Stimulated activated CD8-positive, alpha-beta memory T cell treated with anti-CD3 and anti-CD28 coated beads, Interleukin-7, amount 100 ng/mL, for 24 hours (primary cell): ENCODE data around the gene GPC6.

ENCODE experiments used
- DNase-seq: peaks from one replicate; pipeline ENCODE4 v3.0.0-alpha.2; 2020; ENCODE audit warnings: low read depth

GPC6 gene

GRCh38 chr13:94353167-94353710 is 1126.6 kb downstream of the GPC6 start:
- DNase-seq: no peak

GRCh38 chr13:94359875-94360274 is 1133.3 kb downstream of the GPC6 start:
- no peak for DNase-seq

DNA sequence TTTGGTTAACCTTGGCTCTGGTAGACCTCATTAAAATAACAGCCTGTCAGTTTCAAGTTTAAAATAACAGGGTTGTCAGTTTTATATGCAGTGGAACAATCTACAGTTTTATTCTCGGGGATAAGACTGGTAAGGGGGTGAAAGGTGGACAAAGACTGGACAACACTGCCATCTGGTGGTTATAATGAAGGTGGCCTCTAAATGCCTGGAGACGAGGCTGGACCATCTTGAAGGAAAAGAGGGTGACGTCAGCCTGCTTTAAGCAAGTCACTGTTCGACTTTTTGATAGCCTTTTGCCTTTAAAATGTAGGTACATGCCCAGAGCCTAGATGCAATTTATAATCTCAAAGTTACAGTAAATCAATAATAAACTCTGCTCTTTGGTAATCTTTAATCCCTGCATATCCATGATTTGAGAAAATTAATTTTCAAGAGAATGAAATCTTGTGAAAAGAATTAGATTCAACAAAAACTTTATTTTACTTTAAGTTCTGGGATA is 1135.9 kb downstream of the GPC6 start:
- DNase-seq: peak; percentile 20

GRCh38 chr13:94366677-94367076 is 1140.1 kb downstream of the GPC6 start:
- no peak for DNase-seq

DNA sequence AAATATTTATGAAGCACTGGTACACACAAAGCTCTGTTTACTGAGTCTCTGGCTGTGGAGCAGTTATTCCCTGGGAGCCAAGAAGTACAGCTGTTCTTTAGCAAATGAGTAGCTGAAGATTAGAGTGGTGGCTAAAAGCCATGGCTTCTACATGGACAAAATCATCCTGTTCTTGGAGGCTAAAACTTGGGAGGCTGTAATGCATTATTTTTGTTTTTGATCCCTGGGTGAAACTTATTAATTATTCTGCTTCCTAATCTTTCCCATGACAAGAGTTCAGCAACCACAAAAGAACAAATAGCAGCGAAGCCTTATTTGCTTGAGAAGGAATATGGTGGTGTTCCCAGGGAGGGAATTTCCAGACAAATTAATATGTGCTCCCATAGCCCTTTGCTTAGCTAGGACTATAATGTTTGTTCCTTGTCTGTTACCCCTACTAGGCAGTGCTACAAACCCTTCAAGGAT is 1143.4 kb downstream of the GPC6 start:
- DNase-seq: no peak

DNA sequence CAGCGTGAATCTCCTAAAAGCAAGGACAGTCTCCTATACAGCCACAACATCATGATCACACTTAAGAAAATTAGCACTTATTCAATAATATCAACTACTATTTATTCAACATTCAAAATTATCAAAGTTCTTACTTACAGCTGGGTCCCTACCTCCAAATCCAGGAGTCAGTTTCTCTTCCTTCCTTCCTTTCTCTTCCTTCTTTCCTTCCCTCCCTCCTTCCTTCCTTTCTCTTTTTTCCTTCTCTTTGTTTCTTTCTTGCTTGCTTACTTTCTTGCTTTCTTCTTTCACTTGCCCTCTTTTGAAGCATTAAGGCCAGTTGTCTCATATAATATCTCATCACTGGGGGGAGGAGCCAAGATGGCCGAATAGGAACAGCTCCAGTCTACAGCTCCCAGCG is 1145.2 kb downstream of the GPC6 start:
- no peak for DNase-seq

- no peak for DNase-seq
Observed at GRCh38 chr13:94382517-94382916, 1155.9 kb downstream of the GPC6 start.

- DNase-seq: no peak
Observed at GRCh38 chr13:94382960-94383359, 1156.4 kb downstream of the GPC6 start.

DNA sequence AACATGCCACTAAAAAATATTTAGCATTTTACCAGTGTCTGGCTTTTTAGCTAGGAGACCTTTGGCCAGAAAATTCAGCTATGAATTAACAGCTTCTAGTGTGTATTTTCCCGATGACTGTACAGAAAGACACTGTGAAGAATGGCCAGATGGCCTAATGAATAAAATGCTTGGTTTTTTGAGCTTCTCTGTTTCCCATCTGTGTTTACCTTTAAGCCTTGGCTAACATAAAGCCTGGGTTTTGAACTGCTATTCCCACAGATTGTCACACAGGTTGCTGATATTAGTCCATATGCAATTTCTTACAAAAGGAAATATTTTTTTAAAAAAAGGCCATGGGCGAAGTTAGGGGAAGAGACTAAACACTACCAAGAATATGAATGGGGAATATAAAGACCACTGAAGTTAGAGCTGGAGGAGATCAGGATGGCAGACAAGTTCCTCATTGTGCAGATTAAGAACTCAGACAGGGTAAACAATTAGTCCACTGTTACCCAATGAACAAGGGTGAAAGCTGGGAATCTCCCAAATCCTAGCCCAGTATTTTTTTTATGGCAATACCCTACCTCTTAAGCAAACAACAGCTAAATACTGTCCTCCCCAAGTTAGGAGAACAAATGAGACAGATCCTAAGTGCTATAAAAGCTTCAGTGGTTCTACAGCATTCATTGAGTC is 1157.8 kb downstream of the GPC6 start:
- DNase-seq: no peak

GRCh38 chr13:94387047-94387446 is 1160.4 kb downstream of the GPC6 start:
- DNase-seq: no peak

DNA sequence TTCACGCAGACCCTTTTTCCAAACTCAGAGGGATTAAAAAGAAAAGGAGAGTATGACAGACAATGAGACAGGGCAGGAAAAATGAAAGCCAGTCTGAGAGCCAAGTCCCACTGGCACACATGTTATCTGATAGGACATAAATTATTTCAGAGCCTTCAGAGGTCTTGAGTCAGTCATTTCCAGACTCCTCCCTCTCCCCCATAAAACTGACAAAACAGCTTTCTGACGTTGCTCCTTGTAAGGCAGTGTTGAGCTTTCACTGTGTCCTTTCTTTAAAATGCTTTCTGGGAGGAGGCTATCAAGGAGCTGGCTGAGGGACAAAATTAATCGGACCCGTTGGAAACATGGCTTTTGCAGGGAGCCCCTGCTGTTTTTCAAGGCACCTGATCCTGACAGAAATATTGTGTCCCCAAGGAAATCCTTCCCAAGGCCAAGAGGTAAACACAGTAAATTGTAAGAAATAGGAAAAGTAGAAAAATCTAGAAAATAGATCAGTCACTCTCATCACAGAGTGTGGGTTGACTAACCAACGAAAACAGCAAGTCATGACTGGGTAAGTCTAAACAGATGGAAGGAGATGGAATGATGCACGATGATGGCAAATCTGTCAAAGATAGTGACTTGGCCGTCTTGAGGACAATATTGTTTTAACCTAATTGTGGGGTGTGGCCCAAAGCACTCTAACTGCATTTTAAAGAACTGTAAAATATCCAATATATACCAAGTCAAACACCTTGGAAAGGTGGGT is 1163.2 kb downstream of the GPC6 start:
- DNase-seq: no peak

DNA sequence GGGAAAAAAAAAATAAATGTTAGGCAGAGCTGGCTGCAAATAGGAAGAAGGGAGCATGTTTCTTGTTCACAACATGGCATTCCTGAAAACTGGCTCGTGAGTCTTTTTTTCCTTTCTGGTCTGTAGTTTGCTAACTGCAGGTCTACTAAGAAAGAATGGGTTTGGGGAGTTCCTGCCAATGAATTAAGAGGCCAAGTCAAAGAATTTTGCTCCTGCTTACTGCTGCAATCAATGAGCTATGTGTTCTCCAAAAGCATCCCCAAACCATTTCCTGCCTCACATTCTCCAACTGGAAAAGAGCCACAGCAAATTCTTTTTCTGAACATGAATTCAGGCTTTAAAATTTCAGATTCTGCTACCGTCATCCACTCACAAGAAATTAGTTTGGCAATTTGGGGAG is 1164.3 kb downstream of the GPC6 start:
- DNase-seq: no peak

GRCh38 chr13:94394723-94395122 is 1168.1 kb downstream of the GPC6 start:
- DNase-seq: no peak

GRCh38 chr13:94395860-94396259 is 1169.3 kb downstream of the GPC6 start:
- no peak for DNase-seq

DNA sequence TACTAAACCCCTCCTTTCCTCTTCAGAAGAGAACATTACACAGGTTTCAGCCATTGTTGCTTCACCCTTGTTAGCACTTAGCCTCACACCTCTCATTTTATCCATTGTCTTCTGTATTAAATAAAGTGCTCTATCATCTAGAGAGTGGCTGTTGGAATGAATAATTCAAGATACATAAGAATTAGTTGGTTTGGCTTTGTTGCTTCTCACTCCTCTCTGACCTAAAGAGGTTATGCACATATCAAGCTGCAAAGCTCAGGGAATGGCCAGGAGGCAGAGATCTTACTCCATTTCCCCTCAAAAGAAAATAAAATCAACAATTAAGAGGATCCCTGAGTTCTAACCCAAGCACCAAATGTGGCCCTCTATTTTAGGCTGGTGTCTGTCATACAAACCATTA is 1173.2 kb downstream of the GPC6 start:
- DNase-seq: no peak

DNA sequence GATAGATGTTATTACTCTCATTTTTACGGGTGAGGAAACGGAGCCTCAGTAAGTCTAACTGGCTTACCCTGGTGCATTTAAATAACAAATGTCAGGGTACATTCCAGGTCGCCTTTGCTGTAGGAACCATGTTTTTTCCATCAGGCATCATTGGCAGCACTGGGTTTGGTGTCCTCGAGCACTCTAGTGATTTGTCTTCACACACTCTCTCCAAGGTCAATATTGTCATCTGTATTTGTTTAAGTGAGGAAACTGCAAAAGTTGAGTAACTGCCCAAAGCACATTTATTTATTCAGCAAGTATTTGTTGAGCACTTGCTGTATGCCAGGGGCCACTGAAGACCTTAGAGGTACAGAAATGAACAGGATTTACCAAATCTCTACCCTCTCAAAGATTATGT is 1174.3 kb downstream of the GPC6 start:
- no peak for DNase-seq

DNA sequence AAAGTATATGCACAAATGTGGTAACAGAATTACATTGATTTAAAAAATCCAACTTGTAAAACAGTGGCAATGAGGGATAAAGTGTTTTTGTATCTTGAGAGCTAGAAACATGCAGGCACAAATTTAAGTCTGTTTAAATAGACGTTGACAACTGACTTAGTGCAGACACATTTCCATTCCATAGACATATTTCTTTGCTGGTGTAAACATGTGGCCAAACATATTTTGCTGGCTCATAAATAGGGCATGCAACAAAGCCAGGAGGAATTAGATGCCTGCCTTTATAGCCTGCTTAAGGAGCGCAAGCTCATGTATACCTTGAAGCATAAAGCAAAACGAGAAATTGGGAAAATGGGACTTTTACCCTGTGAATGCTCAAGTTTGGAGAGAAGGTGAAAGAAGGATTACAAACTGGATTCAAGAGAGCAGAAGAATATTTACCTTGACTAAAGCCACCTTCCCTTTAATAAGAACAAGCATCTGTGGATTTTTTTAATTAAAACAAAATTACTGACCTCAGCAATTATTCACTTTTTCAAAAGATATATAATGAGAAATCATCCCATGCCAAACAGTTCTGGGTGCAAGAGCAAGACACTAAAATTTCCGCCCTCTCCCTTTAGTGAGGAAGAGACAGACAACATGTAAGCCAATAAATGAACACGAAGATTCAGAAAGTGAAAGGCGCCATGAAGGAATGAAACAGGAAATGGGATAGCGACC is 1181.9 kb downstream of the GPC6 start:
- DNase-seq: no peak

- no peak for DNase-seq
Observed at GRCh38 chr13:94411747-94412146, 1185.1 kb downstream of the GPC6 start.

DNA sequence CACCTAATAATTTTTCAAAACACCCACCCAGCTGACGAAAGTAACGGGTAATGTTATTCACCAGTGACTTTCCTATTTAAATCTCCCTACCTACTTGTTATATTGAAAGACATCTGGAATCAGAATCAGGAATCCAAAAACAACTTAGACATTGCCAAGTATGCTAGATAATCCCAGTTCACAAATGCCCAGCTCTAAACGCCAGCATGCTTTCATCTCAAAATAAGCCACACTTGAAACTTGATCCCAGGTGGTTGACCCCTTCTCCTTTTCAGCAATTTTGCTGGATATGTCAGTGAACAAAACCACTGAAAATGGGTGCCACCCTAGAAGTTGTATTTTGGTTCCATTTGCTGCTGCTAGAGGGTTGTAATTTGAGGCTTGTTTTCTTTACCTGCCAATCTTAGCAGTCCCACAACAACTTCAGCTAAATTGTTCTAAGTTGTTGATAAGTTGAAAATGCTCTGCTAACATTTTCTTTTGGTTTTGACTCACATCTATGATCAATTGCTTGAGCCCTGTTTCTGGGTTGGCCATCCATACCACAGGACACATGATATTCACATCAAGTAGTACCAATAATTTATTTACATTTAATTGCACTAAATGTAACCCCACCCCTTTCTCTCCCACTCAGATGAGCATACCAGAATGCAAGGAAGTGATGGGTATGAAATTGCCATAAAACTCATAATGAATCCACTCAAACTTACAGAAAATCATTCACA is 1186.4 kb downstream of the GPC6 start:
- DNase-seq: no peak

DNA sequence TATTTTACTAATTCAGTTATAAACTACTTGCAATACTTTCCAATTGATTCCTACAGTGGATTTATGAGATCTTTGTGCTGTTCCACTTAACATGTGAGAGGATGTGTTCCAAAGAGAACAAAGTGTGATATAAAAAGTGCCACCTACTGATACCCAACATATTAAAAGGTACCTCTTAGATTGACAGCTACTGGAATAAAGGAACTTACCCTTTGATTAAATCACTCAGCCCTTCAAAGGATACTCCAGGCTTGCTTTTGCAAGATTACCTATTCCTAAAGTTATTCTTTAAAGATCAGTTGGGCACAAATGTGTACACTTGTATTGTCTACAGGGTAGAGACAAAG is 1187.0 kb downstream of the GPC6 start:
- no peak for DNase-seq

- no peak for DNase-seq
Observed at GRCh38 chr13:94414141-94414540, 1187.5 kb downstream of the GPC6 start.

DNA sequence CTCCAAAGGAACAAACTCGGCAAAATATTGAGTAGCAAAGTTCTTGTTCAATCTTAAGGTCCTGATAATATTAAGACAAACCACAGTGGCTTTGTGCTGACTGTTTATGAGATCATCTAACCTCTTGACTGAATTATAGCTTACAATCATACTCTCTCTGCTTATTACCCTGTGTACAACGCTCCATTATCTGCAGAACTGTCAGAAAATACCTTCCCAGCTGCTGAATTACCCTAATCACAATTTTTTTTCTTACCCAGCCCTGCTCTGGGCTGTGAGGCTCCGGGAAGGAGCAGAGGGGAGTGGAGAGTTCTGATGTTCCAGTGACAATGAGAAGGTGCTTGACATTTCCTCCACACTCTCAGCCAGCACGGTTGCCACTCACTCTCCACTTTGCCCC is 1188.1 kb downstream of the GPC6 start:
- DNase-seq: no peak
